GM12874 (cell line): Measurements from ENCODE around the gene KRT25.

Source experiments
- CTCF ChIP-seq: IDR thresholded peaks from 2 replicates; pipeline ENCODE4 v1.5.1; 2011; ENCODE audit warnings: low read depth, mild to moderate bottlenecking, control low read depth, low read length, moderate library complexity; ENCODE audit not compliant: insufficient read depth

The KRT25 gene

GRCh38 chr17:40755231-40755630 is at the start of gene KRT25:
KRT25 (minus strand) TSS chr17:40755331; CDS start chr17:40755271, 60 bp downstream.
- TF ChIP-seq CTCF, result no peak

- TF ChIP-seq CTCF, result peak; percentile 80
These were observed 48.5 kb upstream of the KRT25 start for GRCh38 chr17:40803617-40804082.

- no peak for TF ChIP-seq CTCF
These were observed 46.0 kb upstream of the KRT25 start for GRCh38 chr17:40801157-40801556.

GRCh38 chr17:40800381-40800780 is 45.2 kb upstream of the KRT25 start:
- TF ChIP-seq CTCF, result no peak

GRCh38 chr17:40799859-40800258 is 44.7 kb upstream of the KRT25 start, which contains the start of gene KRT28:
KRT28 (minus strand) TSS chr17:40799959; CDS start chr17:40799893, 66 bp downstream.
- no peak for TF ChIP-seq CTCF

- TF ChIP-seq CTCF, result no peak
These were observed 41.7 kb upstream of the KRT25 start for GRCh38 chr17:40796846-40797245.

GRCh38 chr17:40795019-40795667 is 40.0 kb upstream of the KRT25 start:
- no peak for TF ChIP-seq CTCF
